GM12878 (cell line): ENCODE measurements around the gene SEPTIN6. TPM values are rescaled to one million over a fixed set of nuclear protein-coding genes. Genes with fewer than 3 reads are reported as not detected.

ENCODE experiments used
- ATAC-seq: fragments of 200-7000 bp; cut with Tn5 transposase; 3 replicates; pipeline ENCODE4 v1.9.1; 2020; ENCODE audit warnings: mild to moderate bottlenecking, moderate library complexity
- BruUV-seq: library from RNA; stranded (reverse); fragments of 400-500 nt; replicated peaks from 2 replicates; lab custom pipeline; 2021; lab: Mats Ljungman, UMichigan
- CTCF ChIA-PET: fragments of 300-600 bp; sonication (Branson Sonifier 250); formaldehyde crosslinking; extraction: SDS; loops from one replicate; lab custom pipeline; 2021; ENCODE audit warnings: inconsistent platforms; lab: Yijun Ruan, JAX
- POLR2A ChIA-PET: fragments of 350-600 bp; formaldehyde crosslinking; extraction: SDS; loops from one replicate; lab custom pipeline; 2021; ENCODE audit warnings: inconsistent platforms; lab: Charles Lee
- RAD21 ChIA-PET: fragments of 300-600 bp; sonication (Branson Sonifier 250); formaldehyde crosslinking; loops from one replicate; lab custom pipeline; 2023; ENCODE audit warnings: antibody characterized with exemption; ENCODE audit not compliant: unreplicated experiment; lab: Charles Lee
- SMC1A ChIA-PET: fragments of 300-600 bp; sonication (Branson Sonifier 250); formaldehyde crosslinking; loops from one replicate; lab custom pipeline; 2023; ENCODE audit not compliant: unreplicated experiment, uncharacterized antibody; lab: Charles Lee
- DNase-seq: peaks from one replicate; pipeline ENCODE4 v3.0.0-alpha.2; 2011; ENCODE audit warnings: low read depth, low spot score
- FAIRE-seq: peaks from 3 replicates; lab custom pipeline; 2011; peaks lifted over from hg19 to GRCh38; lab: Jason Lieb, UNC
- H2AFZ ChIP-seq: 2 replicates; pipeline ENCODE4 v1.6.0; 2011; ENCODE audit warnings: low read depth, low read length, control low read depth; ENCODE audit not compliant: control insufficient read depth
- H3K27ac ChIP-seq: 2 replicates; pipeline ENCODE4 v1.5.1; 2011; ENCODE audit warnings: control low read depth; ENCODE audit not compliant: control insufficient read depth, insufficient read depth
- H3K27me3 ChIP-seq, 2 experiments: replicated peaks in 1 of 2; 2 replicates each; pipeline versions ENCODE4 v1.6.0 to v1.6.1; 2011; ENCODE audit warnings: low read length in 1 of 2; ENCODE audit not compliant: control insufficient read depth in 2 of 2, insufficient read depth in 2 of 2
- H3K36me3 ChIP-seq, 2 experiments: 2 replicates each; pipeline ENCODE4 v1.5.1; 2011; ENCODE audit warnings: low read length in 1 of 2; ENCODE audit not compliant: control insufficient read depth in 2 of 2, insufficient read depth in 2 of 2
- H3K4me1 ChIP-seq: 2 replicates; pipeline ENCODE4 v1.6.1; 2011; ENCODE audit warnings: mild to moderate bottlenecking, low read length, moderate library complexity, mixed read lengths; ENCODE audit not compliant: control insufficient read depth, insufficient read depth
- H3K4me2 ChIP-seq: 2 replicates; pipeline ENCODE4 v1.6.0; 2011; ENCODE audit warnings: control low read depth; ENCODE audit not compliant: control insufficient read depth, insufficient read depth
- H3K4me3 ChIP-seq: fragments of 200-600 bp; sonication (generic); 2 replicates; pipeline ENCODE4 v1.5.1; 2016
- H3K79me2 ChIP-seq: 2 replicates; pipeline ENCODE4 v1.6.0; 2011; ENCODE audit warnings: low read length; ENCODE audit not compliant: control insufficient read depth, insufficient read depth
- H3K9ac ChIP-seq: 2 replicates; pipeline ENCODE4 v1.8.0; 2011; ENCODE audit warnings: low read length, control low read depth, mixed read lengths; ENCODE audit not compliant: control insufficient read depth, insufficient read depth
- H3K9me3 ChIP-seq: replicated peaks from 3 replicates; pipeline ENCODE4 v1.5.1; 2011; ENCODE audit warnings: mild to moderate bottlenecking, low read length; ENCODE audit not compliant: control insufficient read depth, insufficient read depth
- H4K20me1 ChIP-seq: 2 replicates; pipeline ENCODE4 v1.6.0; 2011; ENCODE audit not compliant: control insufficient read depth, insufficient read depth
- ATF3 ChIP-seq: IDR thresholded peaks from 2 replicates; pipeline ENCODE4 v1.6.1; 2011; ENCODE audit warnings: low read depth, mild to moderate bottlenecking, low read length, moderate library complexity, borderline replicate concordance; ENCODE audit errors: extremely low read depth
- CEBPZ ChIP-seq: fragments of 150-350 bp; IDR thresholded peaks from 2 replicates; pipeline ENCODE4 v1.6.1; 2016; ENCODE audit warnings: low read depth, low read length
- E2F8 ChIP-seq: fragments of 450-650 bp; IDR thresholded peaks from 2 replicates; pipeline ENCODE4 v1.6.1; 2018; ENCODE audit warnings: mild to moderate bottlenecking, low read depth, moderate library complexity; ENCODE audit not compliant: partially characterized antibody
- GATAD2B ChIP-seq: fragments of 450-650 bp; conservative IDR thresholded peaks from 2 replicates; pipeline ENCODE4 v1.6.1; 2017; ENCODE audit warnings: low read depth, mild to moderate bottlenecking, moderate library complexity
- MYB ChIP-seq: fragments of 150-350 bp; IDR thresholded peaks from 2 replicates; pipeline ENCODE4 v1.6.1; 2014; ENCODE audit warnings: mild to moderate bottlenecking, low read depth, low read length, borderline replicate concordance
- PAX8 ChIP-seq: fragments of 450-650 bp; IDR thresholded peaks from 2 replicates; pipeline ENCODE4 v1.6.1; 2017; ENCODE audit warnings: mild to moderate bottlenecking, moderate library complexity
- PKNOX1 ChIP-seq: fragments of 450-650 bp; IDR thresholded peaks from 2 replicates; pipeline ENCODE4 v1.6.1; 2016; ENCODE audit warnings: mild to moderate bottlenecking
- POLR2AphosphoS5 ChIP-seq: IDR thresholded peaks from 2 replicates; pipeline ENCODE4 v1.6.1; 2011; ENCODE audit warnings: mild to moderate bottlenecking, low read length, inconsistent platforms
- RCOR1 ChIP-seq: conservative IDR thresholded peaks from 2 replicates; pipeline ENCODE4 v1.6.1; 2012; ENCODE audit warnings: low read depth, low read length, improper control_type of control experiment
- SREBF2 ChIP-seq: IDR thresholded peaks from 2 replicates; pipeline ENCODE4 v1.6.1; 2012; ENCODE audit warnings: mild to moderate bottlenecking, low read length
- SUZ12 ChIP-seq: fragments of 200-600 bp; sonication (generic); IDR thresholded peaks from one replicate; pipeline ENCODE4 v1.6.1; 2018; ENCODE audit warnings: antibody characterized with exemption, mild to moderate bottlenecking; ENCODE audit not compliant: unreplicated experiment
- ZBTB11 ChIP-seq: fragments of 450-650 bp; formaldehyde crosslinking; IDR thresholded peaks from 2 replicates; pipeline ENCODE4 v1.5.0; 2022; ENCODE audit warnings: mild to moderate bottlenecking, missing genetic modification characterization
- WGBS: methylation state at CpG from one replicate; pipeline ENCODE4 v1.1.6; 2016; ENCODE audit warnings: low lambda C conversion rate; ENCODE audit not compliant: insufficient replicate concordance, insufficient coverage; ENCODE audit errors: missing lambda C conversion rate; 5-methylcytosine and 5-hydroxymethylcytosine counted together
- in situ Hi-C: fragments of 300-500 bp; cut with MboI; formaldehyde crosslinking; loops from 9 replicates; pipeline ENCODE4 v1.14.3; 2018; ENCODE audit warnings: mixed read lengths
- intact Hi-C: fragments of 100-400 bp; cut with micrococcal nuclease; formaldehyde crosslinking; loops from one replicate; pipeline ENCODE4 v1.14.2; 2022; ENCODE audit not compliant: unreplicated experiment
- polyA plus RNA-seq, 11 experiments: library from polyadenylated mRNA; depleted of rRNA in 4 of 11; unstranded in 6 of 11; stranded (reverse) in 5 of 11; fragments of >200 nt; fragmentation: Nextera tagmentation in 4 of 11; fragmentation: Illumina TruSeq in 1 of 11; extraction: Ambion mirVana in 4 of 11; extraction: Trizol in 1 of 11; gene quantifications; 1 replicate in 1 of 11; 2 replicates in 10 of 11; pipeline versions ENCODE4 v1.2.1 to v1.2.3, GENCODE V29; 2011 to 2016; ENCODE audit warnings: inconsistent platforms in 2 of 11, missing spikeins in 2 of 11, low read depth in 1 of 11
- total RNA-seq, 4 experiments: library from RNA; depleted of rRNA in 3 of 4; stranded (reverse); fragments of >200 nt in 3 of 4; fragmentation: Illumina TruSeq in 1 of 4; extraction: Trizol in 1 of 4; gene quantifications; 2 replicates each; pipeline versions ENCODE4 v1.2.1 to v1.2.3, GENCODE V29; 2013 to 2021

SEPTIN6 gene
- total and polyA plus RNA-seq, 10 of the 15 experiments (the other 5 are each of a cell fraction or from before 2014, with no cell fraction given) = 37.2 to 353 (median 154) TPM

- H3K9ac ChIP-seq = no peak overlapping the region
- no peak overlapping the region for H3K27ac ChIP-seq
- no peak for ATAC-seq
- H3K9me3 ChIP-seq = no peaks in the 10 kb centered on the region
- intact Hi-C loops = no loop called here
- ChIA-PET SMC1A (interaction anchor here (1.8 to 4.0 kb wide), 2 partner anchors 20 kb away, joined by 7 to 17 read pairs; no protein-coding TSS in a partner anchor), CTCF (interaction anchor here (0.9 to 2.3 kb wide), 4 partner anchors 10 to 20 kb away, joined by 3 to 16 read pairs (median 6); no protein-coding TSS in a partner anchor), POLR2A (interaction anchor here (0.6 to 0.7 kb wide), 3 partner anchors 30 to 407 kb away, joined by 3 to 6 read pairs (median 4); no protein-coding TSS in a partner anchor), RAD21 (interaction anchor here (0.6 to 1.3 kb wide), 2 partner anchors 18 to 95 kb away, joined by 3 to 5 read pairs; no protein-coding TSS in a partner anchor)
- no TSS peak for BruUV-seq
- H3K4me2 ChIP-seq = no peak overlapping the region
- H4K20me1 ChIP-seq = no peaks in the 10 kb centered on the region
- DNase-seq = no peak
- H3K27me3 ChIP-seq = no peaks in the 10 kb centered on the region
- in situ Hi-C loops = no loop called here
- H2AFZ ChIP-seq = no peak overlapping the region
- WGBS = 64% methylated on average over 2 of the region's 2 CpGs
- H3K36me3 ChIP-seq = no peaks in the 10 kb centered on the region
- no peak overlapping the region for H3K4me3 ChIP-seq
- FAIRE-seq = no peak
- peaks cover 2% of the 10 kb centered on the region; the same call in 1 of the 2 replicates for H3K4me1 ChIP-seq
- no peaks in the 10 kb centered on the region for H3K79me2 ChIP-seq
- TF ChIP-seq SREBF2 (no peak), ZBTB11 (no peak), SUZ12 (no peak), POLR2AphosphoS5 (no peak), CEBPZ (no peak), RCOR1 (no peak), MYB (no peak), PAX8 (no peak), GATAD2B (no peak), E2F8 (no peak), PKNOX1 (no peak), ATF3 (no peak)
Measured at GRCh38 chrX:119708936-119709335, 16.0 kb upstream of the SEPTIN6 start.
